Measurements from ENCODE around the gene LHFPL6.

- TF ChIP-seq CTCF (IDR thresholded peaks at IDR 0.05; ENCODE audit: insufficient read depth, low read depth, low read length): no peak
- TF ChIP-seq EZH2 (IDR thresholded peaks at IDR 0.05; ENCODE audit: insufficient read depth, low read length): no peak
Observed at GRCh38 chr13:39418424-39418823, 184.6 kb downstream of the LHFPL6 start.

Data from astrocyte (in vitro differentiated cells and primary cell).